Neuronal stem cell (in vitro differentiated cells): ENCODE data around the gene HOXA3.

Experiments used
- DNase-seq: peaks from one replicate; pipeline ENCODE4 v3.0.0-alpha.2; 2013; ENCODE audit warnings: low spot score
- H2AFZ ChIP-seq: one replicate; pipeline ENCODE4 v1.6.1; 2013; ENCODE audit warnings: mild to moderate bottlenecking, low read length, inconsistent platforms
- H2AK5ac ChIP-seq: 2 replicates; pipeline ENCODE4 v1.6.1; 2013; ENCODE audit warnings: low read depth, mild to moderate bottlenecking, inconsistent platforms, low read length, moderate library complexity, mixed read lengths
- H2BK120ac ChIP-seq: 2 replicates; pipeline ENCODE4 v1.6.1; 2013; ENCODE audit warnings: low read depth, mild to moderate bottlenecking, inconsistent platforms, low read length, moderate library complexity, mixed read lengths
- H2BK12ac ChIP-seq: one replicate; pipeline ENCODE4 v1.6.1; 2013; ENCODE audit warnings: low read length, inconsistent platforms
- H2BK15ac ChIP-seq: 2 replicates; pipeline ENCODE4 v1.6.1; 2013; ENCODE audit warnings: mild to moderate bottlenecking, low read length, inconsistent platforms, mixed read lengths
- H2BK5ac ChIP-seq: one replicate; pipeline ENCODE4 v1.6.1; 2013; ENCODE audit warnings: inconsistent platforms, mild to moderate bottlenecking, low read length, moderate library complexity
- H3K14ac ChIP-seq: one replicate; pipeline ENCODE4 v1.6.1; 2013; ENCODE audit warnings: low read length, inconsistent platforms
- H3K18ac ChIP-seq: 2 replicates; pipeline ENCODE4 v1.6.1; 2013; ENCODE audit warnings: low read length, inconsistent platforms
- H3K23ac ChIP-seq: 2 replicates; pipeline ENCODE4 v1.6.1; 2013; ENCODE audit warnings: low read depth, mild to moderate bottlenecking, mixed read lengths, low read length, inconsistent platforms; ENCODE audit not compliant: poor library complexity
- H3K27ac ChIP-seq: replicated peaks from 3 replicates; pipeline ENCODE4 v1.5.1; 2013; ENCODE audit warnings: low read length, inconsistent platforms
- H3K27me3 ChIP-seq, 3 experiments: 2 replicates each; pipeline ENCODE4 v1.6.1; 2013; ENCODE audit warnings: low read length in 3 of 3, mild to moderate bottlenecking in 2 of 3, inconsistent platforms in 1 of 3, low read depth in 1 of 3, mixed read lengths in 1 of 3, moderate library complexity in 1 of 3; ENCODE audit not compliant: control insufficient read depth in 3 of 3, insufficient read depth in 3 of 3
- H3K36me3 ChIP-seq, 2 donors: replicated peaks in 1 of 2; 2 replicates each; pipeline ENCODE4 v1.6.1; 2013; ENCODE audit warnings: low read length in 2 of 2; ENCODE audit not compliant: control insufficient read depth in 2 of 2, insufficient read depth in 2 of 2
- H3K4ac ChIP-seq: 2 replicates; pipeline ENCODE4 v1.6.1; 2013; ENCODE audit warnings: inconsistent platforms, mild to moderate bottlenecking, low read length, moderate library complexity
- H3K4me1 ChIP-seq, 2 donors: 1 replicate in 1 of 2; 2 replicates in 1 of 2; pipeline ENCODE4 v1.6.1; 2013; ENCODE audit warnings: low read length in 2 of 2, low read depth in 1 of 2; ENCODE audit not compliant: control insufficient read depth in 2 of 2, insufficient read depth in 1 of 2
- H3K4me2 ChIP-seq: one replicate; pipeline ENCODE4 v1.6.1; 2013; ENCODE audit warnings: mild to moderate bottlenecking, low read length, inconsistent platforms; ENCODE audit not compliant: insufficient read depth, poor library complexity, severe bottlenecking
- H3K4me3 ChIP-seq, 2 donors: 2 replicates each; pipeline ENCODE4 v1.5.1; 2013; ENCODE audit warnings: low read length in 2 of 2, mild to moderate bottlenecking in 2 of 2, inconsistent platforms in 1 of 2, moderate library complexity in 1 of 2
- H3K79me1 ChIP-seq: one replicate; pipeline ENCODE4 v1.6.1; 2013; ENCODE audit warnings: low read depth, mild to moderate bottlenecking, inconsistent platforms, low read length, moderate library complexity
- H3K9ac ChIP-seq: one replicate; pipeline ENCODE4 v1.6.1; 2013; ENCODE audit warnings: mild to moderate bottlenecking, low read depth, low read length, inconsistent platforms; ENCODE audit not compliant: poor library complexity
- H3K9me3 ChIP-seq, 2 donors: replicated peaks in 1 of 2; 2 replicates each; pipeline versions ENCODE3 to v1.6.1; 2013; ENCODE audit warnings: low read length in 2 of 2, mild to moderate bottlenecking in 2 of 2, inconsistent platforms in 1 of 2, low read depth in 1 of 2, mixed read lengths in 1 of 2, moderate library complexity in 1 of 2; ENCODE audit not compliant: control insufficient read depth in 2 of 2, insufficient read depth in 1 of 2
- H4K8ac ChIP-seq: one replicate; pipeline ENCODE4 v1.6.1; 2013; ENCODE audit warnings: low read depth, mild to moderate bottlenecking, inconsistent platforms, low read length, moderate library complexity
- H4K91ac ChIP-seq: one replicate; pipeline ENCODE4 v1.6.1; 2013; ENCODE audit warnings: low read length, low read depth, mild to moderate bottlenecking, inconsistent platforms; ENCODE audit not compliant: poor library complexity
- WGBS, 2 donors: extraction: QIAGEN DNeasy Blood & Tissue Kit; methylation state at CpG; one replicate each; pipeline ENCODE4 v1.1.7; 2013; ENCODE audit warnings: missing lambda C conversion rate in 2 of 2, mixed read lengths in 1 of 2; ENCODE audit not compliant: insufficient read length in 2 of 2, insufficient replicate concordance in 1 of 2; ENCODE audit errors: extremely low coverage in 2 of 2; 5-methylcytosine and 5-hydroxymethylcytosine counted together

The HOXA3 gene

GRCh38 chr7:27153526-27153925, 1.1 kb upstream of the HOXA3 start:
- Histone ChIP-seq H4K8ac (no peak overlapping the region), H3K4me3 (no peak overlapping the region), H3K4ac (no peak overlapping the region), H3K23ac (no peak overlapping the region), H3K36me3 (no peaks in the 10 kb centered on the region), H2BK120ac (no peak overlapping the region), H2BK5ac (no peak overlapping the region), H3K9me3 (peaks cover 10 to 40% of the 10 kb centered on the region in 2 donors), H2AFZ (no peak overlapping the region), H3K27me3 (peaks cover 82 to 99% (median 98%) of the 10 kb centered on the region in 3 experiments), H2BK15ac (no peak overlapping the region), H2BK12ac (no peak overlapping the region), H3K18ac (no peak overlapping the region), H3K9ac (no peak overlapping the region), H3K27ac (no peak overlapping the region), H3K4me2 (no peak overlapping the region), H3K4me1 (no peaks in the 10 kb centered on the region), H2AK5ac (no peak overlapping the region), H4K91ac (no peak overlapping the region), H3K79me1 (no peaks in the 10 kb centered on the region), H3K14ac (no peak overlapping the region)
- no CpG with 5 or more reads among the region's 3 CpGs for WGBS, 2 donors
- DNase-seq, result no peak

DNA sequence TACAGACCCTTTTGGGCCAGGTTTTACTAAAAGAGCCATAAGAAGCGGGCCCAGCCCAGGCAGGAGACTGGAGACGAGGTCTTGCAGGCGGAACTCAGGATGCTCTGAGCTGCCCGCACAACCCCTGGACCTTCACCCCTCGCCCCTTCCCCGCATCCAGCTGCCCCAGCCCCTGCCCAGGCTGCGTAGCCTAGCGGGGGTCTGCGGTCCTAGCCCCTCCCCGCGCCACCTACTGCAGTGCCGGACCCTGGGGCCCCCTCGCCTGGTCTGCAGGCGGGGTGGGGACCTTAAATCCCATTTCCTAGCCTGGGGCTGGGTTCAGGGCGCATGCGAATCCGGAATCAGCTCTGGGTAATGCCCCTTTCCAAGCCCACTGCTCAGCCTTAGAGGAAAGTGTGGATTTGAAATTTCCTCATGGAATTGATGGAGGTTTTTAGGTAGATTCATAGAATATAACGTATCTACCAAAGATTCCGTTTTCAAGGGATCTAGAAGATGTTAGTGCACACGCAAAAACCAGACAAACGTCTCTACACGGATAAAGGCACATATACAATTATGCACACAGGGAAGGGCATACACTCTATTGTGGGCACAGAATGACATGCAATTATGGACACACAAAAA, 546 bp upstream of the HOXA3 start:
- no CpG with 5 or more reads among the region's 22 CpGs for WGBS, 2 donors

GRCh38 chr7:27151341-27151930, 947 bp downstream of the HOXA3 start:
- Histone ChIP-seq H3K4me3 (peak overlapping the region; percentile 34 to 36), H3K9me3 (peaks cover 3 to 42% of the 10 kb centered on the region in 2 donors), H2BK12ac (no peak overlapping the region), H3K18ac (peak overlapping the region; percentile 44), H2BK5ac (no peak overlapping the region), H3K27ac (no peak overlapping the region), H2BK15ac (no peak overlapping the region), H4K8ac (no peak overlapping the region), H3K4ac (no peak overlapping the region), H2BK120ac (no peak overlapping the region), H3K27me3 (peaks cover 82 to 99% (median 99%) of the 10 kb centered on the region in 3 experiments), H3K4me2 (peak overlapping the region; percentile 49), H3K14ac (no peak overlapping the region), H3K9ac (peak overlapping the region; percentile 17), H3K4me1 (no peaks in the 10 kb centered on the region), H2AK5ac (no peak overlapping the region), H3K79me1 (no peaks in the 10 kb centered on the region), H3K36me3 (no peaks in the 10 kb centered on the region), H3K23ac (peak overlapping the region; percentile 37), H2AFZ (peak overlapping the region; percentile 86), H4K91ac (no peak overlapping the region)
- DNase-seq, result no peak
- 100% methylated on average over 1 of the region's 27 CpGs; no CpG with 5 or more reads in 1 of the 2 donors for WGBS, 2 donors

More for the DNA sequence above, 546 bp upstream of the HOXA3 start:
- H2BK12ac ChIP-seq, result no peak overlapping the region
- peak overlapping the region; percentile 47 for H2AFZ ChIP-seq
- no peak overlapping the region for H4K91ac ChIP-seq
- H3K27me3 ChIP-seq, result peaks cover 84 to 99% (median 98%) of the 10 kb centered on the region in 3 experiments
- DNase-seq, result no peak
- H3K9ac ChIP-seq, result no peak overlapping the region
- H3K14ac ChIP-seq, result peak overlapping the region; percentile 65
- H3K23ac ChIP-seq, result peak overlapping the region; percentile 36
- no peak overlapping the region for H2BK120ac ChIP-seq
- H3K36me3 ChIP-seq, result no peaks in the 10 kb centered on the region
- no peak overlapping the region for H2BK15ac ChIP-seq
- peaks cover 10 to 43% of the 10 kb centered on the region in 2 donors for H3K9me3 ChIP-seq
- H3K4me2 ChIP-seq, result no peak overlapping the region
- no peak overlapping the region for H2AK5ac ChIP-seq
- no peaks in the 10 kb centered on the region for H3K79me1 ChIP-seq
- H4K8ac ChIP-seq, result no peak overlapping the region
- no peak overlapping the region for H3K4ac ChIP-seq
- no peak overlapping the region for H3K27ac ChIP-seq
- no peak overlapping the region for H3K4me3 ChIP-seq
- no peak overlapping the region for H2BK5ac ChIP-seq
- H3K4me1 ChIP-seq, result no peaks in the 10 kb centered on the region
- peak overlapping the region; percentile 22 for H3K18ac ChIP-seq

DNA sequence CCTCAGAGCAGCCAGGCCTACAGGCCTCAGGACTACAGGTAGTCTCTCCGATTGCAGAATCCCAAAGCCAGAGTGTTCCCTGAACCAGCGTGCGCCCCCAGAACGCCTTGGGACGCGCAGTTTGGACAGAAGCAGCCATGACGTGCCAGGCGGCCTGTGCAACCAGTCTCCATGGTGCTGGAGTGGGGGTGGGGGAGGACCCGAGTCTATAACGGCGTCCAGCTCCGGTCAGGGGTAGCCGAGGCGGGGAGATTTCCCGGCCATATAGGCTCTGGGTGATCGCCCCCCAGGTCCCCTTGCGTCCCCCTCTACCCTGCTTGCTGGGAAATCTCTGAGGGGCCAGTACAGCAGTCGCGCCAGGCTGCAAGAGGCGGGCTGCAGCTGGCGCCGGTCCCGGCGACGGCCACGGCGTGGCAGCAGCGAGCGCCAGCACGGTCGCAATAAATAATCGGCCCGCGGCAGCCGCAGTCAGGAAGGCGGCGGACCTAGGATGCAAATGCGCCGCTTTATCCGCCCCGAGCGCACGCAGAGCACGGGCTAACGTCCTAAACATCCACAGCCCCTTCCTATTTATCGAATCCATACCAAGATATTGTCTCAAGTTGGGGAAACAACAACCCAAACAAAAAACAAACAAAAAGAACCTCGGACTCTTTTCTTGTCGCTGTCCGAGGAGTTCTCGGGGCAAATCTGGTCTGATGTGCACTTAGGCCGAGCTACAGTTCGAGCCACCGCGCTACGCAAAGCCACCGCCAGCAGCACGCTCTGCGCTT, 1.6 kb downstream of the HOXA3 start:
- Histone ChIP-seq H3K9me3 (peaks cover 3 to 39% of the 10 kb centered on the region in 2 donors), H2AK5ac (no peak overlapping the region), H3K18ac (peak overlapping the region; percentile 44), H4K8ac (no peak overlapping the region), H2BK120ac (no peak overlapping the region), H2BK5ac (no peak overlapping the region), H3K23ac (peak overlapping the region; percentile 37), H2AFZ (peak overlapping the region; percentile 86), H3K4ac (no peak overlapping the region), H2BK15ac (no peak overlapping the region), H3K14ac (no peak overlapping the region), H3K27ac (no peak overlapping the region), H3K4me3 (peak overlapping the region; percentile 34 to 36), H3K27me3 (peaks cover 78 to 99% (median 99%) of the 10 kb centered on the region in 3 experiments), H4K91ac (no peak overlapping the region), H3K9ac (peak overlapping the region; percentile 17), H3K4me2 (peak overlapping the region; percentile 49), H3K79me1 (no peaks in the 10 kb centered on the region), H3K4me1 (no peaks in the 10 kb centered on the region), H2BK12ac (no peak overlapping the region), H3K36me3 (no peaks in the 10 kb centered on the region)
- WGBS, 2 donors, result no CpG with 5 or more reads among the region's 58 CpGs
- DNase-seq, result no peak
